Fibroblast of skin of left biceps (primary cell): ENCODE results near the gene SDCCAG8.
"Not testable (repeated sequence)": the region's sequence is repeated elsewhere in the genome, so short reads cannot be mapped to it uniquely, and the experiment has no call there.

Experiments
- DNase-seq, 2 experiments: peaks; one replicate each; pipeline ENCODE4 v3.0.0-alpha.2; 2013; ENCODE audit warnings: low read depth in 2 of 2

Gene SDCCAG8

GRCh38 chr1:243255791-243256512 lies at the start of gene SDCCAG8:
TSS of gene SDCCAG8 (plus strand) at chr1:243256041. CDS start at chr1:243256174, 133 bp downstream.
- peak; percentile 99 to 100 for DNase-seq

GRCh38 chr1:243211984-243212383 lies 43.9 kb upstream of the SDCCAG8 start:
- not testable (repeated sequence) for DNase-seq

- DNase-seq: peak; percentile 67 to 73
Measured at GRCh38 chr1:243213045-243213787, 42.6 kb upstream of the SDCCAG8 start.

- not testable (repeated sequence) for DNase-seq
Measured at GRCh38 chr1:243215276-243215875, 40.5 kb upstream of the SDCCAG8 start.

- no peak for DNase-seq
Measured at GRCh38 chr1:243216741-243217140, 39.1 kb upstream of the SDCCAG8 start.

- DNase-seq: no peak
Measured at GRCh38 chr1:243217349-243217748, 38.5 kb upstream of the SDCCAG8 start.

GRCh38 chr1:243218059-243218458 lies 37.8 kb upstream of the SDCCAG8 start:
- DNase-seq: no peak

- DNase-seq: no peak
Measured at GRCh38 chr1:243227622-243228021, 28.2 kb upstream of the SDCCAG8 start.

GRCh38 chr1:243229526-243229925 lies 26.3 kb upstream of the SDCCAG8 start:
- no peak for DNase-seq

- DNase-seq: no peak
Measured at GRCh38 chr1:243230914-243231313, 24.9 kb upstream of the SDCCAG8 start.

- peak; percentile 56 to 60 for DNase-seq
Measured at GRCh38 chr1:243233908-243234307, 21.9 kb upstream of the SDCCAG8 start.

- no peak for DNase-seq
Measured at GRCh38 chr1:243234978-243235647, 20.7 kb upstream of the SDCCAG8 start.

- no peak for DNase-seq
Measured at GRCh38 chr1:243236604-243237252, 19.1 kb upstream of the SDCCAG8 start.

GRCh38 chr1:243244432-243244841 lies 11.4 kb upstream of the SDCCAG8 start:
- no peak for DNase-seq

- no peak for DNase-seq
Measured at GRCh38 chr1:243246916-243247315, 8.9 kb upstream of the SDCCAG8 start.

GRCh38 chr1:243247901-243248300 lies 7.9 kb upstream of the SDCCAG8 start:
- DNase-seq: no peak

GRCh38 chr1:243249214-243249613 lies 6.6 kb upstream of the SDCCAG8 start:
- no peak for DNase-seq

GRCh38 chr1:243250102-243250501 lies 5.7 kb upstream of the SDCCAG8 start:
- DNase-seq: no peak

GRCh38 chr1:243251539-243251938 lies 4.3 kb upstream of the SDCCAG8 start:
- DNase-seq: no peak

GRCh38 chr1:243253211-243253925 lies 2.5 kb upstream of the SDCCAG8 start:
- DNase-seq: no peak

- no peak for DNase-seq
Measured at GRCh38 chr1:243253926-243254232, 2.0 kb upstream of the SDCCAG8 start.
